ENCODE results near the gene STK10.
"Not testable (repeated sequence)": the region's sequence is repeated elsewhere in the genome, so short reads cannot be mapped to it uniquely, and the experiment has no call there.

The STK10 gene

DNA sequence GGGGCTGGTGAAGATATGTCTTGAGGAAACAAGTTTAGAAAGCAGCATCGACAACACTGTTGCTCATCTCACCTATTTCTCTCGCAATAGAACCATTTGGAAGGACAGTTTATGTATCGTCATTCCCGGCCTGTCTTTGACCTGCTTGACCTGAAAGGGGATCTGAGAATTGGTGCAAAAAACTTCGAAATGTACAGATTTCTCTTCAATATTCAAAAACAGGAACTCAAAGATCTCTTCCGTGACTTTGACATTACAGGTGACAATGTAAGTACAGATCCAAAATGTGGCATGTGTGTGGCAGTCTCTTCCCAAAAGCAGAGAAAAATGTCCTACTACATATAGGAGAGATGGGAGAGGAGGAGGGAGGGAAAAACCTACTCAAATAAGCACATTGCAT is 12.5 kb upstream of the STK10 start:
- Mint-ChIP-seq H3K27me3 (peaks cover 7% of the 10 kb centered on the region), H3K4me3 (no peak overlapping the region)

GRCh38 chr5:172199446-172199845 is 11.4 kb upstream of the STK10 start:
- Mint-ChIP-seq H3K4me3 (no peak overlapping the region), H3K9me3 (no peaks in the 10 kb centered on the region), H3K27me3 (peaks cover 7% of the 10 kb centered on the region), H3K4me1 (no peaks in the 10 kb centered on the region), H3K27ac (no peak overlapping the region)
- DNase-seq, result no peak
- no peak for ATAC-seq

More for the DNA sequence above, 12.5 kb upstream of the STK10 start:
- ATAC-seq, result no peak
- Mint-ChIP-seq H3K9me3 (no peaks in the 10 kb centered on the region), H3K27ac (no peak overlapping the region), H3K4me1 (no peaks in the 10 kb centered on the region)
- DNase-seq, result no peak

DNA sequence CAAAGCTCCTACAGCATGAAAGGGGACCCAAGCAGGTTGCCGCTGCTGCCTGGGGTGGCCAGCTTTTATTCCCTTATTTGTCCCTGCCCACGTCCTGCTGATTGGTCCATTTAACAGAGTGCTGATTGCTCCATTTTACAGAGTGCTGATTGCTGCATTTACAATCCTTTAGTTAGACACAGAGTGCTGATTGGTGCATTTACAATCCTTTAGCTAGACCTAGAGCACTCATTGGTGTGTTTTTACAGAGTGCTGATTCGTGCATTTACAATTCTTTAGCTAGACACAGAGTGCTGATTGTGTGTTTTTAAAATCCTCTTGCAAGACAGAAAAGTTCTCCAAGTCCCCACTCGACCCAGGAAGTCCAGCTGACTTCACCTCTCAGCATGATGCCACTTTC is 9.8 kb upstream of the STK10 start:
- H3K9me3 Mint-ChIP-seq, H3K4me1 Mint-ChIP-seq, H3K4me3 Mint-ChIP-seq, ATAC-seq, H3K27me3 Mint-ChIP-seq, DNase-seq, H3K27ac Mint-ChIP-seq: not testable (repeated sequence)

DNA sequence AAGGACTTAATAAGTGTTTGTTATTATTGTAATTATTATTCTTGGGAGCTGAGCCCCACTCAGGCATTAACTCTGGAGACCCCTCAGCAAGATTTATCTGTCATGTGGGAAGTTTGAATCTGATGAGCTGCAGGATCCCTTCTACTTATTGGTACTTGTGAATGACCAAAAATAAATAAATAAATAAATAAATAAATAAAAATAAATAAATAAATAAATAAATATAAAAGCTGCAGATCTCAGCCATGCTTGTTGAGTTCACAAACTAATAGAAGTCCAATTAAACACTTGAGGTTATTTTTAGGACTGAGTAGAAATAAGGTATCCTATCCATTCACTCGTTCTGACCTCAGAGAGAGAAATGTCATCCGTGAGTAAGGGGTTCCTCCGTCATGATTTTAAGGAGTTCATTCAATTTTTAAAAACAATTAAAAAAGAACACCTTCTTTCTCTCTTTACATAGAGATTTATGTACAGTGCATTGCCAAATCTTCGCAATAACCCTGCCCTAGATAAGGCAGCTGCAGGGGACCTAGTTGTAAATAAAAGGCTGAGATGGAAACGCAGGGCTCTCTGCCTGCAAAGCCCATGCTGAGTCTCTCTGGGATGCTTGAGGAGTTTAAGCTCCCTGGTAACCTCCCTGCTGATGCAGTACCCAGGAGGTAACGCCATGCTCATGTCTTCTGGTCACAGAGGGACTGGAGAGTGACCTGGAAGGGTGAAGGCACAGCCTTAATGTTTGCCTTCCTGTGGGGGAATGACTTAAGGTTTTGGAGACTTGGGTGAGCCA is 7.2 kb upstream of the STK10 start:
- H3K9me3 Mint-ChIP-seq, result no peaks in the 10 kb centered on the region
- no peak overlapping the region for H3K27ac Mint-ChIP-seq
- no peak overlapping the region for H3K4me3 Mint-ChIP-seq
- H3K4me1 Mint-ChIP-seq, result no peaks in the 10 kb centered on the region
- H3K27me3 Mint-ChIP-seq, result peaks cover 7% of the 10 kb centered on the region
- DNase-seq (no peak), ATAC-seq (no peak)

DNA sequence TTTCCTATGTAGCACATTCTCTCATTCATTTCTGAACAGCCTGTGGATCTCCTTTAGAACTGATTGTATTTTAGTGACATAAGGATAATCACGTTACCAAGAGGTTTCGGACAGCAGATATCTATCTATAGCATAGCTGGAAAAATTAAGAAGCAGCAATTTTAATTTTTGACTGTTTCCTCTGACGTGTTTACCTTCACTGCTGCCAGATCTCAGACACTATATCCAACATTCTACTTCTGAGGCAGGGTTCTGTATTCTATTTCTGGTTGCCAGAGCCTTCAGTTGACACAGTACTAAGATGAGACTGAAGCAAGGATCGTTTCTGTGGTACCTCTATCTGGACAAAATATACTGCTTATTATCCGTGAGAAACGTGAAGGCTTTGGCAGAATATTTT is 5.8 kb upstream of the STK10 start, which contains the start of gene EFCAB9:
EFCAB9 (plus strand) TSS at position 301 of the 400 bp plus-strand sequence; CDS start at position 302, 1 bp downstream.
- peaks cover 12% of the 10 kb centered on the region for H3K27me3 Mint-ChIP-seq
- peaks cover 7% of the 10 kb centered on the region for H3K4me1 Mint-ChIP-seq
- no peak for DNase-seq
- no peak within 1 kb of the TSS for H3K4me3 Mint-ChIP-seq
- no peak for ATAC-seq
- H3K9me3 Mint-ChIP-seq, result no peaks in the 10 kb centered on the region
- H3K27ac Mint-ChIP-seq, result no peak within 1 kb of the TSS

- Mint-ChIP-seq H3K9me3 (no peaks in the 10 kb centered on the region), H3K4me3 (no peak overlapping the region), H3K27me3 (peaks cover 5% of the 10 kb centered on the region), H3K4me1 (peaks cover 24% of the 10 kb centered on the region), H3K27ac (peak overlapping the region in 1 of 2 donors; percentile 7)
- DNase-seq, result no peak
- ATAC-seq, result no peak
These were observed 1.8 kb upstream of the STK10 start for GRCh38 chr5:172189693-172190296.

- Mint-ChIP-seq H3K27ac (no peak overlapping the region), H3K9me3 (no peaks in the 10 kb centered on the region), H3K4me1 (peaks cover 31% of the 10 kb centered on the region), H3K4me3 (peak overlapping the region; percentile 93 to 100), H3K27me3 (peaks cover 5% of the 10 kb centered on the region)
- no peak for ATAC-seq
- no peak for DNase-seq
These were observed 1.1 kb upstream of the STK10 start for GRCh38 chr5:172188893-172189692.

- ATAC-seq, result peak; percentile 64
- H3K9me3 Mint-ChIP-seq, result no peaks in the 10 kb centered on the region
These were observed 649 bp downstream of the STK10 start for GRCh38 chr5:172187118-172188032.

DNA sequence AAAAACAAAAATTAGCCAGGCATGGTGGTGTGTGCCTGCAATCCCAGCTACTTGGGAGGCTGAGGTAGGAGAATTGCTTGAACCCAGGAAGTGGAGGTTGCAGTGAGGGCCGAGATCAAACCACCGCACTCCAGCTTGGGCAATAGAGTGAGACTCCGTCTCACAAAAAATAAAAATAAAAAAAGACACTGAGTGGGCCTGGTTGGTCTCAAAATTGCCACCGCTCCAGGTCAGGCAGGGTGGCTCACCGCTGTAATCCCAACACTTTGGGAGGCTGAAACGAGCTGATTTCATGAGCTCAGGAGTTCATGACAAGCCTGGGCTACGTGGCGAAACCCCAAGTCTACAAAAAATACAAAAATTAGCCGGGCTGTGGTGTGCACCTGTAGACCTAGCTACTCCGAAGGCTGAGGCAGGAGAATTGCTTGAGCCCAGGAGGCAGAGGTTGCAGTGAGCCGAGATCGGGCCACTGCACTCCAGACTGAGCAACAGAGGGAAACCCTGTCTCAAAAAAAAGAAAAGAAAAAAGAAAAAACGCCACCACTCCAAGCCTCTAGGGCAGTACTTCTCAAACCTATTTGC is 1.8 kb downstream of the STK10 start:
- Mint-ChIP-seq H3K4me1 (peaks cover 59% of the 10 kb centered on the region), H3K9me3 (no peaks in the 10 kb centered on the region), H3K4me3 (peak overlapping the region; percentile 93 to 100), H3K27ac (peak overlapping the region; percentile 94), H3K27me3 (peaks cover 5% of the 10 kb centered on the region)
- DNase-seq (no peak), ATAC-seq (no peak)

More at GRCh38 chr5:172187118-172188032, 649 bp downstream of the STK10 start:
- H3K4me1 Mint-ChIP-seq, result peaks cover 48% of the 10 kb centered on the region
- peak overlapping the region; percentile 93 to 100 for H3K4me3 Mint-ChIP-seq
- peak; percentile 77 to 83 for DNase-seq
- H3K27ac Mint-ChIP-seq, result peak overlapping the region; percentile 90 to 96
- peaks cover 5% of the 10 kb centered on the region for H3K27me3 Mint-ChIP-seq

DNA sequence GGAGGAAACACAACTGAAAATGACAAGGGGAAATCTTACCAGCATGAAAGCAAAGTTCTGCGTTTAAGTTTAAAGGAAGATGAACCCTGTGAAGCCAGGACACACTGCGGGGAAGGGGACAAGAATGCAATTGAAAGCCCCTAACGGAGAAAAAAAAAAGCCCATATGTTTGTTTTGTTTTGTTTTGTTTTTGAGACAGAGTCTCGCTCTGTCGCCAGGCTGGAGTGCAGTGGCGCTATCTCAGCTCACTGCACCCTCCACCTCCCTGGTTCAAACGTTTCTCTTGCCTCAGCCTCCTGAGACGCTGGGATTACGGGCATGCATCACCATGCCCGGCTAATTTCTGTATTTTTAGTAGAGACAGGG is 2.9 kb downstream of the STK10 start:
- DNase-seq (peak; percentile 13 to 50), ATAC-seq (no peak)
- peaks cover 70% of the 10 kb centered on the region for H3K4me1 Mint-ChIP-seq
- no peaks in the 10 kb centered on the region for H3K9me3 Mint-ChIP-seq
- H3K27ac Mint-ChIP-seq, result peak overlapping the region; percentile 94 to 96
- H3K27me3 Mint-ChIP-seq, result peaks cover 5% of the 10 kb centered on the region
- H3K4me3 Mint-ChIP-seq, result peak overlapping the region; percentile 93 to 100

GRCh38 chr5:172183881-172184280 is 4.1 kb downstream of the STK10 start:
- no peaks in the 10 kb centered on the region for H3K9me3 Mint-ChIP-seq
- no peaks in the 10 kb centered on the region for H3K27me3 Mint-ChIP-seq
- ATAC-seq (no peak), DNase-seq (no peak)
- H3K27ac Mint-ChIP-seq, result peak overlapping the region; percentile 89 to 94
- peaks cover 75% of the 10 kb centered on the region for H3K4me1 Mint-ChIP-seq
- H3K4me3 Mint-ChIP-seq, result peak overlapping the region; percentile 93 to 100

GRCh38 chr5:172182291-172182690 is 5.7 kb downstream of the STK10 start:
- Mint-ChIP-seq H3K27ac (peak overlapping the region in 1 of 2 donors; percentile 48), H3K9me3 (peaks cover 5 to 7% of the 10 kb centered on the region in 2 donors), H3K4me3 (peak overlapping the region; percentile 24 to 35), H3K27me3 (no peaks in the 10 kb centered on the region), H3K4me1 (peaks cover 87% of the 10 kb centered on the region)
- no peak for ATAC-seq
- no peak for DNase-seq

DNA sequence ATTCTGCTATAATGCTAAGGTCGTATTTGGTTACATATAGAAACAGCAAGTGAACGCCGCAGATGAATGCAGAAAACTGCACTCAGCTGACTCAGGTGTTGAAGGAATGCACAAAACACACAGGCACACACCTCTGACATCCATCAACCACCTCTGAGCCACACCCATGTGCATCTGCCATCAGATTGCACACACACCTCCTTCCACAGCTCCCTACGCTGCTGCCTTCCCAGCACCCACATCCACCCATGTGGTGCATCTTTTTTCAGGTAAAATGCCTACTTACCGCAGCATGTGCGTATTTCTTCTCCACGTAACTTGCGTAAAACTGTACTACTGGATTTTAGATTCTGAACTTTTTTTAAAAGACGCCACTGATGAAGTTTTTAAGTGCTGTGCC is 7.1 kb downstream of the STK10 start:
- Mint-ChIP-seq H3K9me3 (peaks cover 5 to 7% of the 10 kb centered on the region in 2 donors), H3K27me3 (no peaks in the 10 kb centered on the region), H3K27ac (peak overlapping the region; percentile 58 to 79), H3K4me3 (peak overlapping the region; percentile 66 to 73), H3K4me1 (peaks cover 99% of the 10 kb centered on the region)
- no peak for ATAC-seq
- peak in 1 of 2 donors; percentile 11 for DNase-seq
